Right forelimb (tissue), 1 donor: ENCODE results near the gene C1QTNF1.
"Not testable (repeated sequence)": the region's sequence is repeated elsewhere in the genome, so short reads cannot be mapped to it uniquely, and the experiment has no call there.

Experiments used
- DNase-seq: peaks from one replicate; pipeline ENCODE4 v3.0.0-alpha.2; 2018

The C1QTNF1 gene

GRCh38 chr17:79006794-79007503, 17.0 kb upstream of the C1QTNF1 start:
- peak; percentile 32 for DNase-seq

- peak; percentile 35 for DNase-seq
These were observed 16.2 kb upstream of the C1QTNF1 start for GRCh38 chr17:79007504-79008381.

- peak; percentile 7 for DNase-seq
These were observed 15.1 kb upstream of the C1QTNF1 start for GRCh38 chr17:79008666-79009387.

- peak; percentile 90 for DNase-seq
These were observed 14.3 kb upstream of the C1QTNF1 start, which contains the start of gene CANT1 for GRCh38 chr17:79009397-79010303. TSS of gene CANT1 (minus strand) at chr17:79009764. CDS start at chr17:78997622, 12,142 bp downstream.

GRCh38 chr17:79010304-79010646, 13.7 kb upstream of the C1QTNF1 start:
- no peak for DNase-seq

- DNase-seq, result no peak
These were observed 12.4 kb upstream of the C1QTNF1 start for GRCh38 chr17:79011451-79012147.

GRCh38 chr17:79012563-79013134, 11.3 kb upstream of the C1QTNF1 start:
- DNase-seq, result no peak

GRCh38 chr17:79014158-79014758, 9.7 kb upstream of the C1QTNF1 start:
- DNase-seq, result no peak

GRCh38 chr17:79017546-79018369, 6.2 kb upstream of the C1QTNF1 start:
- no peak for DNase-seq

GRCh38 chr17:79018370-79018695, 5.6 kb upstream of the C1QTNF1 start:
- DNase-seq, result no peak

GRCh38 chr17:79019261-79019631, 4.7 kb upstream of the C1QTNF1 start:
- no peak for DNase-seq

GRCh38 chr17:79019632-79020584, 4.1 kb upstream of the C1QTNF1 start:
- DNase-seq, result peak; percentile 83

- no peak for DNase-seq
These were observed 3.2 kb upstream of the C1QTNF1 start for GRCh38 chr17:79020631-79021301.

GRCh38 chr17:79021929-79022328, 2.0 kb upstream of the C1QTNF1 start:
- not testable (repeated sequence) for DNase-seq

- no peak for DNase-seq
These were observed 1.4 kb upstream of the C1QTNF1 start for GRCh38 chr17:79022507-79022991.

GRCh38 chr17:79023180-79023705, 726 bp upstream of the C1QTNF1 start:
- no peak for DNase-seq

- no peak for DNase-seq
These were observed 1.1 kb downstream of the C1QTNF1 start for GRCh38 chr17:79024901-79025737.
